Activated CD8-positive, alpha-beta memory T cell treated with anti-CD3 and anti-CD28 coated beads for 4 hours (primary cell): ENCODE measurements around the gene TMEM132A.

Experiments
- DNase-seq, 2 donors: peaks; one replicate each; pipeline ENCODE4 v3.0.0-alpha.2; 2020; ENCODE audit warnings: low read depth in 2 of 2

The TMEM132A gene

GRCh38 chr11:60921259-60921658, 3.0 kb upstream of the TMEM132A start:
- no peak for DNase-seq

GRCh38 chr11:60921777-60922335, 2.4 kb upstream of the TMEM132A start:
- DNase-seq = no peak

DNA sequence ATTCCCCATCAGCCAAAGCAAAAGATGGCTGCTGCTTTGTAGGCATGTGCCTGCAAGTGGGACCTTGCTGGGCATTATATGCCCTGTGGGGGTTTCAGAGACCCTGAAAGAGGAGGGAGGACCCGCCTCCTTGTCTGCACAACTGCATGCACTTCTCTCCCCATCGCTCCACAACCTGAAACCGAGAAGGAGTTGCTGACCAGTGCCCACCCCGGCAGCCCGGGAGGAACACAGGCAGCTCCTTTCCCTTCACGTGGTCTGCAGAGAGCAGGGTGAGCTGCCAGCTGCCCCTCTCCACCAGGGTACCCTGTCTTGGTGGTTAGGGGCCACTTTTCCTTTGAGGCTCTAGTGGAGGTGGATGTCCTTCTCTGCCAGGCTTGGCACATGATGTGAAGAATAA, 1.4 kb upstream of the TMEM132A start:
- DNase-seq = no peak

DNA sequence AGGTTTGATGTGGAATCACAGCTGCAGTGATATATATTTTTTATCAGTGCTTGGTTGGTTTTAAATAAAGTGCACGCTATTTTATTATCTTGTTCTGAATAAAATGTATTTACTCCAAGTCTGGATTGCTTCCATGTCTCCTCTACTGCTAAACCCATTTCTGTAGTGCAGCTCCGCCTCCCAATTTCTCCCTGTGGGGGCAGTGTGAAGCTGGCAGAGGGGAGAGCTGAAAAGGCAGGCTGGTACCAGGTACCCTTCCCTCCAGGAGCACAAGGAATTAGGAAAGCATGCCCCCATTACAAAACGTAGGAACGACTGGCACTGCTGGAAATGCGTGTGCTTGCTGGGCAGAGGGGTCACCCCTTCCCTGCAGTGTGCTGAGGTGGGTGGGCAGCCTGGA, 934 bp upstream of the TMEM132A start:
- DNase-seq = no peak

DNA sequence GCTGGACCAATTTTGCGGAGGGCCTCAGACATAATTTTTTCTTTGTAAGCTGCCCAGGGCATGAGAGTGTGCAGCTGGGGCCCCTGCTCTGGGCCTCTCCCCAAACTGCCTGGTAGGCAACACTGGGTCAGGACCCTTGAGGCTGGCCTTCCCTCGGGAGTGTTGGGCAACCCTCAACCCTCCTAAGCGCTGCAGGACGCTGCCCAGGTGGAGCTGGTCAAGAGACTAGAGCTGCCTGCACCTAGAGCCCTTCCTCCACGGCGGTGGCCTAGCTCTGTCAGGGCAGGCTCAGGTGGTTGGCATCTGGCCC, 505 bp upstream of the TMEM132A start:
- no peak for DNase-seq

DNA sequence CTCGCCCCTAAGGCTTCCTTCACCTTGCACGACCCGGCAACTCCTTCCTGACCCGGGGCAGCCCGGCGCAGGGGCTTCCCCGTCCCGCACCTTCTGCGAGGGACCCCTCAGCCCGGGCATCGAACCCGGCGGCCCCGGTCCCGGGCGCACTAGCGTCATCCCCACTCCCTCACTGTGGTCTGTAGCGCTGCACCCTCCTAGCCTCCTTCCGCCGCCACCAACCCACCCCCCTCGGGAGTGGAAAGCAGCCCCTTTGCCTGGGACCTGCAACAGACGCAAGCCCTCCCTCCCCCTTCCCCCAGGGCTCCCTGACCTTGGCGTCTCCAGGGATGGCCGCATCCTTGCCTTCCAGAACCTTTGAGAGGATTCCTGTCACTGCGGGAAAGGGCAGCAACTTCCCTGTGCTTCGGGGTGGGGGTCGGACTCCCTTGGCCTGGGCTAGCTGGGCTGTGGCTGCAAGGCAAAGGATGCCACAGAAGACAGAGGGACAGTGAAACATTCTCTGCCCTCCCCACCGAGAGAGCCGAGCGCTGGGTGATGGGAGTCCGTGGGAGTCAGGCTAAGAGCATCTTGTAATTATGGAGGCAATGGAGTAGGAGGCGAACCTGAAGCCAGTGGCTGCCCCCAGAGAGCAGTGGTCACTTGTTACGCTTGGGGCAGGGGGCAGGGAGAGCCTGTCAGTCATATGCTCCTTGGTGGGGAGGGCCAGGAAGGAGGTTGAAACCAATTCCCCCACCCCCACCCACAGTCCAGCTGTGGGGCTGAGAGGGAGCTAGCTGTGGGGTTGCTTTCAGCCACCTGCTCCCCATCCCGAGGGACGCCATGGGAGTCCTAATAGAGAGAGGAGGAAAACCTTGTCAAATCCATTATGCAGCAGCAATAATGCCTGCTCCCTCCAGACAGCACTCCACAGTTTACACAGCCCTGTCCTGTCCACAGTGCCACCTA, 920 bp downstream of the TMEM132A start:
- no peak for DNase-seq

DNA sequence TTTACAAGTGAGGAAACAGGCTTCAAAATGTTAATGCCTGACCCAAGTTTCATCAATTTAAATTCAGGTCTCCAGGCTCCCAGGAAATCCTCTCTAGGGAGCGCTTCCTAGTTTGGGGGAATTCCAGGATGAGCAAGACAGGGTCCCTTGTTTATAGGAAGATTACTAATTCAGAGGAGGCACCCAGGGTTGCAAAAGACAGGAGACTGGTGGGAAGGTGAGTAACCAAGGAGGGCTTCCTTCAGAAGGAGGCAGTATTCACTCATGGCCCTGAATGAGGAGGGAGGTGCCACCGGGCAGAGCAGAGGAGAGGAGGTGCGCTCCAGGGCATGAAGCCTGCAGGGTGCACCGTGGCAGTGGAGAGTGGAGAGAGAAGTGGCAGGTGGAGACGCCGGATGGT, 1.6 kb downstream of the TMEM132A start:
- no peak for DNase-seq

- DNase-seq = no peak
These were observed 2.2 kb downstream of the TMEM132A start for GRCh38 chr11:60926500-60926899.

GRCh38 chr11:60927061-60927592, 2.9 kb downstream of the TMEM132A start:
- DNase-seq = no peak

DNA sequence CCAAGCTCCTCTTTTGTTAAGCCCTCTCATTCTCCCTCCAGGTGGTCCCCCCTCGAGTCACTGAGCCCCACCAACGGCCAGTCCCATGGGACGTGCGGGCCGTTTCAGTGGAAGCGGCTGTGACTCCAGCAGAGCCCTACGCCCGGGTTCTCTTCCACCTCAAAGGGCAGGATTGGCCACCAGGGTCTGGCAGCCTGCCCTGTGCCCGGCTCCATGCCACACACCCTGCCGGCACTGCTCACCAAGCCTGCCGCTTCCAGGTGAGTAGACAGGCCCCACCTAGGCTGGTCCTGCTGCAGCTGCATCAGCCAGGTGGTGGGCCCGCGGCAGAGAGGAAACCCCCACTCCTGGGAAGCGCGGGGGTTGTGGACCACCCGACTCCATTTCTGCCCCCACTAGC, 3.3 kb downstream of the TMEM132A start:
- DNase-seq = no peak

DNA sequence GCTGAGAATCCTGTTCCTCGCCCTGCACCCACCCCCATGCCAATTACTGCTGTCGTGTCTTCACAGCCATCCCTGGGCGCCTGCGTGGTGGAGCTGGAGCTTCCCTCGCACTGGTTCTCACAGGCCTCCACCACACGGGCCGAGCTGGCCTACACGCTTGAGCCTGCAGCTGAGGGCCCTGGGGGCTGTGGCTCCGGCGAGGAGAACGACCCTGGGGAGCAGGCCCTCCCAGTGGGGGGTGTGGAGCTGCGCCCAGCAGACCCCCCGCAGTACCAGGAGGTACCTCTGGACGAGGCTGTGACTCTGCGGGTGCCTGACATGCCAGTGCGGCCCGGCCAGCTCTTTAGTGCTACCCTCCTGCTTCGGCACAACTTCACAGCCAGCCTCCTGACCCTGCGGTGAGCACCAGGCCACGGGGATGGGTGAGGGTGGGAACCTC, 4.3 kb downstream of the TMEM132A start:
- DNase-seq = no peak

DNA sequence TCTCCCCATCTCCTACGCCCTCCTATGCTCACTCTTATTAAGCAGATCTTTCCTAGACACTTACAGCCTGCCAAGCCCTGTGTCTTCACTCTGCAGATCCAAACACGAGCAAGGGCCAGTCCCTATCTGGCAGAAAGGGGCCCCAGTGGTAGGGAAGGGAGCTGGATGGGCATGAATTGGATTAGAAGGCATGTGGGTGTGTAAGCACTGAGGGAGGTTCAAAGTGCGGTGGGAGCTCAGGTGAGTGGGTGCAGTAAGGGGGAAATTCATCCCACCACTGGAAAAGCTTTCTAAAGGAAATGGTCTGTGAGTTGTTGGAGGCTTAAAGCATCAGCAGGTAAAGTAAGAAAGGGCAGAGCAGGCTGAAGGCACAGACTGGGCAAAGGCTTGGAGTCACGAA, 5.5 kb downstream of the TMEM132A start:
- no peak for DNase-seq

DNA sequence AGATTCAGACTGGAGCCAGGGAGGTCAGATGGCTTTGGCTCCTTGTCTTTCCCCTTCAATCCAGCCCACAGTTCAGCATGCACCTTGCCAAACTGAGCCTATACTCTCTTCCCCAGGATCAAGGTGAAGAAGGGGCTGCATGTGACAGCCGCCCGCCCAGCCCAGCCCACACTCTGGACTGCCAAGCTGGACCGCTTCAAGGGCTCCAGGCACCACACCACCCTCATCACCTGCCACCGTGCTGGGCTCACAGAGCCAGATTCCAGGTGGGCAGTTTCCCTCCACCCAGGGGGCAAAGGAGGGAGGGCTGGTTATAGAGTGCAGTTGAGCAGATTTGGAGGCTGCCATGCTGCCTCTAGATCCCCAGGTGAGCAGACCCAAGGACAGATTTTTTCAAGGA, 6.1 kb downstream of the TMEM132A start:
- DNase-seq = no peak

DNA sequence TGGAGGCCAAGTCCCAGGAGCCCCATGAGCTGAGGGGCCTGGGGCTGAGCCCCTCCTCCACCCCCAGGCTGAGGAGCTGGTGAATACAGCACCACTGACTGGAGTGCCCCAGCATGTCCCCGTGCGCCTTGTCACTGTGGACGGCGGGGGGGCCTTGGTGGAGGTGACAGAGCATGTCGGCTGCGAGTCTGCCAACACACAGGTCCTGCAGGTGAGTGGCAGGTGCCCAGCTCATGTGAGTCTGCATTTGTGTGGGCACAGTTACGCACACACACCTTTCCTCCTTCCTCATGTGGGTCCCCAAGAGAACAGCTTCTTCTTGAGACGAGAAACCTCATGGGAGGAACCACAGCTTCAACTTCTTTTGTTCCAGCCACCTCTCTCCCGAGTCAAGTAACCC, 7.7 kb downstream of the TMEM132A start:
- DNase-seq = no peak

DNA sequence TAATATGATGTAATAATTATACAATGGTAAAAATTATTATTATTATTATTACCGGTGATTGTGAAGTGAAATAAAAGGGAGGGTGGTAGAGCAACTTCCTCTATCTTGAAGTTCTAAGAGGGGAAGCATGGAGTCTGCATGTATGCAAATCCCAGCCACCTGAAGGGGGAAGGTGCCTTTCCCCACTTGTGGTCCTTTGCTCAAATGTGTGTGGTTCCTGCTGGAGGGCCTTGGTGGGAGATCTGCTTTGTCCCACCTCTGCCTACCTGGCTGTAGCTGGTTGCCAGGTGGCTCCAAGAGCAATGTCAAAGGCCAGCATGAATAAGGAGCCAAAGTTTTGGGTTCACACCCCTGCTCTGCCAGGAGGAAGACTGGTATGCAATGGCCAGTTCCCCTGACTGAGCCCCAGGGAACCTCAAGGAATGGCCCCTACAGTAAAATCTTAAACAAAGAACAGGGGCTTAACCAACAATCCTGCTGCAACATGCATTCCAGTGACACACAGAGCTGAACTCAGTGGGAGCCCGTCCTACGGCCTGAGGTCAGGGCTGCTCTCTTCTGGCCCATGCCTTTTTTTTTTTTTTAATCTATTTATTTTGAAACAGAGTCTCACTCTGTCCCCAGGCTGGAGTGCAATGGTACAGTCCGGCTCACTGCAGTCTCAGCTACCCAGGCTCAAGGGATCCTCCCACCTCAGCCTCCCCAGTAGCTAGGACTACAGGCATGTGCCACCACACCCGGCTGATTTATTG, 8.5 kb downstream of the TMEM132A start:
- no peak for DNase-seq

DNA sequence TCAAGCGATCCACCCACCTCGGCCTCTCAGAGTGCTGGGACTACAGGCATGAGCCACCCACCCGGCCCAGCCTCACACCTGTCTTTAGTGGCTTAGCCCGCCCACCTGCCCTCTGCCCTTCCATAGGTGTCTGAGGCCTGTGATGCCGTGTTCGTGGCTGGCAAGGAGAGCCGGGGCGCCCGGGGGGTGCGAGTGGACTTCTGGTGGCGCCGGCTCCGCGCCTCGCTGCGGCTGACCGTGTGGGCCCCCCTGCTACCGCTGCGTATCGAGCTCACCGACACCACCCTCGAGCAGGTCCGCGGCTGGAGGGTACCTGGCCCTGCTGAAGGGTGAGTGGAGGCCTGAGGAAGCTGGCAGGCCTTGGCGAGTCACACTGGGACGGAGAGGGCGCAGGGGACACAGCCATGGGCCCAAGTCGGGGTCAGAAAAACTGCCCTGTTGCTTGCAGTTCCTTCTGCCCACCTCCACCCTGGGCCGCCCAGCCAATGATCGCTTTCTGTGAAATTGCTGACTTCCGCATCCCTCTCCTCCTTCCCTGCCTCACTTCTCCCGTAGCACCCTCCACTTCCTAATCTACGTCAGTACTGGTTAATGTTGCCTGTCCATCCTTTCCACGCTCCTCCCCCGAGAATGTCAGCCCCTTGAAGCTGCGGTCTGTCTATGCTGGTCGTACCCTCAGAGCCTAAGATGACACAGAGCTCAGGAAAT, 9.3 kb downstream of the TMEM132A start:
- no peak for DNase-seq

GRCh38 chr11:60934124-60934789, 10.0 kb downstream of the TMEM132A start:
- DNase-seq = no peak

GRCh38 chr11:60934790-60935605, 10.7 kb downstream of the TMEM132A start:
- DNase-seq = no peak

DNA sequence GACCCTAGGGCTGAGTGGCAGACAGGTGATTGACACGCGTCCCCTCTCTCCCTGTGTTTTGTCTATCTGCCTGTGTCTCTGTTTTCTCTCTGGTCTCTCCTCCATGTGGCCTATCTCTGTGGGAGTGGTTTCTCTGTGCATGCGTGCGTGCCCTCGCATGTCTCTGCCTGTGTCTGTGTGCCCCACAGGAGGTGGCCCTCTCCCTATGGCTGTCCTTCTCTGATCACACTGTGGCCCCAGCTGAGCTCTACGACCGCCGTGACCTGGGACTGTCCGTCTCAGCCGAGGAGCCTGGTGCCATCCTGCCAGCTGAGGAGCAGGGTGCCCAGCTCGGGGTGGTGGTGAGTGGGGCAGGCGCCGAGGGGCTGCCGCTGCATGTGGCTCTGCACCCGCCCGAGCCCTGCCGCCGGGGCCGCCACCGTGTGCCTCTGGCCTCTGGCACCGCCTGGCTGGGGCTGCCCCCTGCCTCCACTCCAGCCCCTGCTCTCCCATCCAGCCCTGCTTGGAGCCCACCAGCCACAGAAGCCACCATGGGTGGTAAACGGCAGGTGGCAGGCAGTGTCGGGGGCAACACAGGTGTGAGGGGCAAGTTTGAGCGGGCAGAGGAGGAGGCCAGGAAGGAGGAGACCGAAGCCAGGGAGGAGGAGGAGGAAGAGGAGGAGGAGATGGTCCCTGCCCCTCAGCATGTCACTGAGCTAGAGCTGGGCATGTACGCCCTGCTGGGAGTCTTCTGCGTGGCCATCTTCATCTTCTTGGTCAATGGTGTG, 11.6 kb downstream of the TMEM132A start:
- DNase-seq = no peak
